GM19099 (cell line): ENCODE results near the gene SPATA46.

Source experiments
- POLR2A ChIP-seq: IDR thresholded peaks from 3 replicates; pipeline ENCODE4 v1.6.1; 2011; ENCODE audit warnings: low read depth; ENCODE audit not compliant: insufficient read length; ENCODE audit errors: extremely low read depth

Gene SPATA46, protein sequence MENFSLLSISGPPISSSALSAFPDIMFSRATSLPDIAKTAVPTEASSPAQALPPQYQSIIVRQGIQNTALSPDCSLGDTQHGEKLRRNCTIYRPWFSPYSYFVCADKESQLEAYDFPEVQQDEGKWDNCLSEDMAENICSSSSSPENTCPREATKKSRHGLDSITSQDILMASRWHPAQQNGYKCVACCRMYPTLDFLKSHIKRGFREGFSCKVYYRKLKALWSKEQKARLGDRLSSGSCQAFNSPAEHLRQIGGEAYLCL

DNA sequence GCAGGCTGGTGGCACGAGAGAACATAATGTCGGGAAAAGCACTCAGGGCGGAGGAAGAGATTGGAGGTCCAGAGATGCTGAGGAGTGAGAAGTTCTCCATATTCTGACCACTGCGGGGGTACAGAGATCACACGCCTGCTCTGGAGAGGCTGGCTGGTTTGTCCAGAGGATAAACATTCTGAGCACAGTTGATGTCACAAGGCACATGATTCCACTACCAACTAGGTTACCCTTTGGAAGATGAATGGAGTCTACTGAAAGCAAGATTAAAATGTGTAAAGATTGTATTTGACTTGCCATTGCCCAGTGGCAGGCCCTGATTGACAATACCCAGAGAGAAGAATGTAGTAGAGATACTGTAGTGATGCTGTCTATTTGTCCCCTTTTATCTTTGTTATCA lies at the start of gene SPATA46:
Gene SPATA46, minus strand, starts transcription at position 164 of the 400 bp plus-strand sequence. Its CDS starts 64 bp downstream, at position 100.
- TF ChIP-seq POLR2A, result no peak

DNA sequence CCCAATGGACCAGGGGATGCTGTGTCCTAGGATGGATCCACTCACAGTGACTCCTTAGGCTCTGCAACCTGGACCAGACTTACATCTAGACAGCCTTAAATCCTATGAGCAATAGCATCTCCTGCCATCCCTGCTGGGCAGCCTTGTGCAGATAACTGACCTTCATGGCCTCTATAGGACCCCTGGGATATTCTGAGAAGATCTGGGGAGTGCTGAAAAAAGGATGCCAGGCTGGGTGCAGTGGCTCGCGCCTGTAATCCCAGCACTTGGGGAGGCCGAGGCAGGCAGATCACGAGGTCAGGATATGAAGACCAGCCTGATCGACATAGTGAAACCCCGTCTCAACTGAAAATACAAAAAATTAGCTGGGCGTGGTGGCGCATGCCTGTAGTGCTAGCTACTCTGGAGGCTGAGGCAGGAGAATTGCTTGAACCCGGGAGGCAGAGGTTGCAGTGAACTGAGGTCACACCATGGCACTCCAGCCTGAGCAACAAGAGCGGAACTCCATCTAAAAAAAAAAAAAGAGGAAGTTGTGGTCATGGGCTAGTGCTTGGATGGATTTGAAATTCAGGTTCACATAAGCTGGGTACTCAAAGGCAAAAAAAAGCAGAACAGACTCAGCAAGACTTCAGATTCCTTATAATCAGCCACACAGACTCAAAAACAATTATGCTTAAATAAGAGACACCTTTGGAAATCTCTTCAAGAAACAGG lies 46.2 kb upstream of the SPATA46 start:
- TF ChIP-seq POLR2A, result no peak

DNA sequence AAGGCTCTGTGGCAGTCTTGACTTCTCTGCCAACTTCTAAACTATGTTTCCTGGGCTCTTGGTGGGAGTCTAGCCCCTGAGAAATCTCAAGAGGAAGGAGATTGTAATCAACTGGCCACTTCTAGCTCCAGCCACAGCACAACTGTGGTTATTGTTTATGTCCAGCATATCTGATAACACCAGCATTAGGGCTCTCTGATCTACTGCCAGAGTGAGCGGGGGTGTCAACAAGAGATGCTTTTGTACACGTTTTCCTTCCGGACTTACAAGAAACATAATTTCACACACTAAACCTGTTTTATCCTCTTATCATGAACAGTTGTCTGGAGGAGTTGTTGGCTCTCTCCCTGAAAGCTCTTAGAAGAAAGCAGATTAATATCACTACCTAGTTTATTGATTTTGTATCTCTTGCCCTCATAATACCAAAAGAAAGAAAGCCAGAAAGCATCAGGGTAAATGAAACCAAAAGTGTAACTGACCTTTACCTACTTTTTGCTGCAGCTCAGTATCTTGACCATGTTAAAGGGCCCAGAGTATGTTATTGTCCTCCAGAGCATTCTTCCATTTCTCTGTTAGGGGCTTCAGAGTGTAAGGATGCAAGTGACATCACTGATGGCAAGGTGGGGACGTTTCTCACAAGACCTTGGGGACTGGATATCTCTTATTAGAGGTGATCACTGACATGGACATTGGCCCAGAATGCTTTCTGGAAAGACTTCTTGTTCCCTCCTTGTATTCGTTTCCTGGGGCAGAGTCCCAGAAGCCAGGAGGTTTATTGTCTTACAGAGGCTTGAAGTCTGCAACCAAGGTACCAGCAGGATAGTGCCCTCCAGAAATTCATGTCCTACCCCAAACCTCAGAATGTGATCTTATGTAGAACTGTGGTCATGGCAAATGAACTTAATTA lies 44.9 kb upstream of the SPATA46 start:
- no peak for TF ChIP-seq POLR2A

DNA sequence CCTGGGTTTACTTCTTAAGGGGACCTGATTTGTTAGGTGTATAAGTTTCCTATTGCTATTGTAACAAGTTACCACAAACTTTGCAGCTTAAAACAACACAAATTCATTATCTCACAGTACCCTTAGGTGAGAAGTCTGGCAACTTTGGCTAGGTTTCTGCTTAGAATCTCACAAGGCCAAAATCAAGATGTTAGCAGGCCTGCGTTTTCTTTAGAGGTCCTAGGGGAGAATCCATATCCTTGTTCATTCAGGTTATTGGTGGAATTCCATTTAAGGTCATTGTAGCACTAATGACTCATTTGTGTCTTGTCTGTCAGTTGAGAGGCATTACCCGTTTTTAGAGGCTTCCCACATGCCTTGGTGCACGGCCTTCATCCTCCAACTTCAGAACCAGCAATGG lies 43.5 kb upstream of the SPATA46 start:
- no peak for TF ChIP-seq POLR2A

DNA sequence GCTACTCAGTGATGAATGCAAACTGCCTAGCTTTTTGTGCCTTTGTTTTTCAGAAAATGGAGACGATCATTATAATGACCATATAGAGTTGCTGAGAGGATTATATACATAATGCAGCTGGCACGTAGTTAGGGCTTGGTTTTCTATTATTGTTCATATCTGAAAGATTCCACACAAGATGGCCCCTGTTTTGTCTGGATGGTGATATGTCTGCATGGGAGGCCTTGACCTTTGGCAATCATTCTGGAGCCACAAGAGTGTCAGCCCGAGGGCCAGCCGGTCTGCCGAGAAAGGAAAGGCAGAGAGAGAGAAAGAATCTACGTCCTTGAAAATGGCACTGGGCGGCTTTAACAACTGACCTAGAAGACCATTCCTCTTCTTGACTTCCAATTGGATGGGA lies 41.0 kb upstream of the SPATA46 start:
- TF ChIP-seq POLR2A, result no peak

DNA sequence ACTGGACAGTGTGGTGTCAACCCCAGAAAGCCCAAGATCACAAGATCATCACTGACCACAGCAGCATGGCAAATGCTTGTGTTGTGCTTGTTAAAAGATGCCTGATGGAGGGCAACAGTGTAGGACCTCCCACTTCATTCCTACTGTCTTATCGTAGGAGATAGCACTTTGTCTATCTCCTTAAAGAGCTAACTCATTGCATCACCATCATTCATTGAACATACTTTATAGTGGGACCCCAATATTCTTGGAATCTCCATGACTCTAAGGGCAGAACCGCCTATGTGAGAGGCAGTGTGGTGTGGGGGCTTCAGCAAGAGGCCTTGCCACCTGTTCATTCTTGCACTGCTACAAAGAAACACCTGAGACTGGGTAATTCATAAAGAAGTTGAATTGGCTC lies 40.3 kb upstream of the SPATA46 start:
- TF ChIP-seq POLR2A, result no peak

DNA sequence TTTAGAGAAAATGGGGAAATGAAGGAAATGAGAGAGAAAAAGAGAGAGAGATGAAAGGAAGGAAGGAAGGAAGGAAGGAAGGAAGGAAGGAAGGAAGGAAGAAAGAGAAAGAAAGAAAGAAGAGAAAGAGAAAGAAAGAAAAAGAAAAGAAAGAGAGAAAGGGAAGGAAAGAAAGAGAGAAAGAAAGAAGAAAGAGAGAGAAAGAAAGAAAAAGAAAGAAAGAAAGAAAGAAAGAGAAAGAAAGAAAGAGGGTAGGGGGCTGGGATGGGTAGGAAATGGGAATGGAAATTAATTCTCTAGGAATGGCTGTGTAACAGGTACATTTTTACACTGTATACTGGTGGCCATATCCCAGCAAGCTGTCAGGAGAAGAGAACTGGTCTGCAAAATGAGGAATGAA lies 39.6 kb upstream of the SPATA46 start:
- no peak for TF ChIP-seq POLR2A

DNA sequence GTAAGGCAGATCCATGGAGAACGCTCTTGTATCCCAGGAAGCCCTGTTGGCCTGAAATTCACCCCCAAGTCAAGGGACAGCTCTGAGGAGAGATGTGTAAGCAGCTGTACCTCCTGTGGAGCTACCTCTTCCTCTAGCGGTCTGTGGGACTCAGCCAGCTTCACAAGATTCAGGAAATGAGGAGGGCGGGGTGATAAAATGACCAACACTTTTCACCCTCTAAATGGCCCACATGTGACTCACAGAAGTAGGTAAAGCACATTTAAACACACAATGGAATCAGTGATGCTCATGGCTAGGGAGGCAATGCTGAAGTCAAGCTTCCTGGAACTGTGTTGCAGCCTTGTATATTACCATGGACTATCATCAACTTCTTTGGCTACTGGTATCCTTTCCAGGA lies 35.3 kb upstream of the SPATA46 start, which contains the start of gene SH2D1B:
Gene SH2D1B, minus strand, starts transcription at position 135 of the 400 bp plus-strand sequence. Its CDS starts 120 bp downstream, at position 15.
- TF ChIP-seq POLR2A, result no peak

DNA sequence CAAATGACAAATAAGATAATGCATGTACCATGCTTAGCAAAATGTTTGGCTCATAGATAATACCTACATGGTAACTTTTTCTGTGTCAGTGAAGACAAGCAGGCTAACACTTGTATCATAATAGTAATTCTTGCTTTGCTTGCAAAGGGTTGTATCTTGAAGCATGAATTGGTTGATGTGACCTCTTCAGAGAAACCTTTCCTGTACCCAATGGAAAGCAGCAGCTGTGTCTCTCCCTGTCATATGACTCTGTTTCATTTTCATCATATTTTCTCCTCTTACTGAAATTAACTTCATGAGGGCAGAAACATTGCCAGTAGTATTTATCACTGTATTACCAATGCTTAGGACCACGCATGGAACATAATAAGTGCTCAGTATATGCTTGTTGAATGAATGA lies 30.9 kb upstream of the SPATA46 start:
- no peak for TF ChIP-seq POLR2A

DNA sequence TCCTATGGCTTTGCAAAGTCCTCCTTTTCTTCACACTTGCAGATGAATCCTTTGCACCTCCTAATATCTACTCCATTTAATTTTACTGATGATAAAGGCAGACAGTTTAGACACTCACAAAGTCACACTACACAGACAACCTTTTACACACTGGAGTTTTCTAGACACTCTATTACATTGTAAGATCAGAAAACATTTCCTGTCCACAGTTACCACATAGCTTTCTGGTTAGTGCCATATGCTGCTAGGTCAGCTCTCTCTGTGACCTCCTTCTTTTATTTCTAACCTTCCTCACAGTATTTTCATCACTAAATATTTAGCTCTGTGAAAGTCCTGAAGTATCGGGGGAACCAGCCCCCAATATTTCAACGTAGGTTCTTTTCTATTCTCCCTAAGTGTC lies 30.2 kb upstream of the SPATA46 start:
- no peak for TF ChIP-seq POLR2A

DNA sequence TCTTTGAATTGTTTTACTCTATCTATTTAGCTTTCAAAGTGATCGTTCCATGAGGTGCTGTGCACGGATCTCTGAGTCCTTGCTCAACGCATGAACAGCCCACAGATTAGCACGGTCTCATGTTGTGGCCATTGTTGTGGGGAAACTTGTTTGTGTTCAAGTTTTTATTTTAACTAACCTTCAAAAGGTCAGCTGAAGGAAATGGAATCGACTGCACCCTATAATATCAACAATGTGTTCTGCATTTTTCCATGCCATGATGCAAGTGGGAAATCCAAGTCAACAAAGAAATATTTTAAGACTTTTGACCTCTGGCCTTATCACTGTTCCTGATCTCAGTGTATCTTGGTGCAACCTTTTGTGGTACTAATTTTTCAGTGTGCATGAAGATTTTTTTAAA lies 29.1 kb upstream of the SPATA46 start:
- no peak for TF ChIP-seq POLR2A

DNA sequence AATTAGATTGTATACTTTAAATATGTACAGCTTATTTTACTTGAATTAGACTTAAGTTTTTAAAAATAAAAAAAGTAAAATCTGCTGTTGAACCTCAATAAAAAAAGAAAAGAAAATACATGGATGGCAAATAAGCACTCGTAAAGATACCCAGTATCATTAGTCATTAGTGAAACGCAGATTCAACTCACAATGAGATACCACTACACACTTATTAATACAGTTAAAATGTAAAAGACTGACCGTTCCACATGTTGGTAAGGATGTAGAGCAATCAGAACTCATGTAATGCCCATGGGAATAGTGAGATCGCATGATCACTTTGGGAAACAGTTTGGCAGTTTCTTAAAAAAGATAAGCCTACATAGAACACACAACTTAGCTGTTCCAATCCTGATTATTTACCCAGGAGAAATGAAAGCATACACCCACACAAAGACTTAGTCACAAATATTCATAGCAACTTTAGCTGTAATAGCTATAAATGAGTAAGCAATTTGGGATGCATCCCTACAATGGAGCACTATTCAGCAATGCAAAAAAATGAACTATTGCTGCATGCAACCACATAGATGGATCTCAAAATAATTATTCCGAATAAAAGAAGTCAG lies 28.0 kb upstream of the SPATA46 start:
- TF ChIP-seq POLR2A, result no peak

DNA sequence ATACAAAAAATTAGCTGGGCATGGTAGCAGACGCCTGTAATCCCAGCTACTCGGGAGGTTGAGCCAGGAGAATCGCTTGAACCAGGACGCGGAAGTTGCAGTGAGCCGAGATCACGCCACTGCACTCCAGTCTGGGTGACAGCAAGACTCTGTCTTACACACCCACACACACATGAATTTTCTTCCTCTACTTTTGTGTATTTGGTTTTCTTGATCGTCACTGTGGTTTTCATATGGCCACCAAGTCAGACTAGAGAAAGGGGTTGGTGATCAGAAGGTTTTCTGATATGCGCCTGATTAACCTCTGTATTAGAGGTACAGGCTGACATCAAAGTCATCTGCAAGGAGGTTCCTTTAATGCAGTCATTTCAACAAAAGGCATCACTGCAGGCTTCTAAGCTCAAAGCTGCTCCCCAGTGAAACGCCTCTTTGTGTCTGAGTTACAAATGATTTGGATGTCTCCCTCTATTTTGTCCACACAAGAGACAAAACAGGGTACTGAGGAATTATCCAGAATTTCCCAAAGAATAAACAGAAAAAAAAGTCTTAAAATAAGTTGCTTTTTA lies 24.2 kb upstream of the SPATA46 start:
- TF ChIP-seq POLR2A, result no peak

DNA sequence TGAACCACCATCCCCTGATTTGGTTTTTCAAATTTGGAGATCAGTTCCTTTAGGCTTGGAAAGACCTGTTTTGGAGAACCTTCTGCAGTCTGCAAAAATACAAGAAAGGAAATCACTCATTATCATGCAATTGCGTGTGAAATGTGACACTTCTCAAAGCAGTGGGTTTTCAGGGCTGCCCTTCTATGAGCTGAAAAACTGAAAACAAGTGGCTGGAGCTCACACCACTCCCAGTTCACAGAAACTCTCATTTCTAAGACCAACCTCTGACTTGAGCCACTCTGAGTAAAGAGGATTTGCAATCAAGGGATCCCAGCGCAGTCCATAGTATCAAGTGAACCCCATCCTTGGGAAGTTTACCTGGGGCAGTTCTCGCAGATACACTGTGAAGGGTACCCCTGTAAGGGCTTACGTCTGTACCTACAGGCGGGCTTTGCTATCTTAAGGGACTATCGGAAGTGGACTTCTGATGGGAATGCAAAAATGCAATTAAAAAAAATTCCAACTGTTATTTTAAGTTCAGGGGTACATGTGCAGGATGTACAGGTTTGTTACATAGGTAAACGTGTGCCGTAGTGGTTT lies 22.4 kb upstream of the SPATA46 start:
- TF ChIP-seq POLR2A, result no peak
